ENCODE results near the gene EYS.
"Not testable (repeated sequence)": the region's sequence is repeated elsewhere in the genome, so short reads cannot be mapped to it uniquely, and the experiment has no call there.

EYS gene

DNA sequence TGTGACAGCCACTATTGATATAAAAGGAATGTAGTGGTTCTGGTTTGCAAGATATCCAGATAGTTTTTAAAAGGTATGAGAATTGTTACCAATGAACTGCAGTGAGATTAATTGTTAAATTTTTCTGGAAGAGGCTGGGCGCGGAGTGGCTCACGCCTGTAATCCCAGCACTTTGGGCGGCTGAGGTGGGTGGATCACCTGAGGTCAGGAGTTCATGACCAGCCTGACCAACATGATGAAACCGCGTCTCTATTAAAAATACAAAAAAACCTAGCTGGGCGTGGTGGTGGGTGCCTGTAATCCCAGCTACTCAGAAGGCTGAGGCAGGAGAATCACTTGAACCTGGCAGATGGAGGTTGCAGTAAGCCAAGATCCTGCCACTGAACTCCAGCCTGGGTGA is 1906.6 kb downstream of the EYS start:
- not testable (repeated sequence) for FAIRE-seq

DNA sequence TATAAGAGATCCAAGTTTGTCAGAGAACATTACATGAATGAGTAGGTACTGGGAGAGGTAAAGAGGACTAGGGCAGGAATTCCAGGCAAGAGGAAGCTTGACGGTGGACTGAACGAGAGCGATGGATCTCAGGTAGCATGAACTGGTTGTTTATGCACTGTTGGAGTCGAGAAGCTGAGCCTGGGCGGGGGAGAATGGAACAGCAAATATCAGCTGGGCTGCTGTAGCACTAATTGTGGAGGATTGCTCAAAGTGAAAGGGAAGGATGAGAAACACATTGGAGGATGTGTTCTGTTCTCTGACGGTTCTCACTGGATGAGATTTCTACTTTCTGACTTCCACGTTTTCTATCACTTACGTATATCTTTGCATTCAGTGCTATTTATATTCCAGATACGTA is 1907.2 kb downstream of the EYS start:
- no peak for FAIRE-seq

DNA sequence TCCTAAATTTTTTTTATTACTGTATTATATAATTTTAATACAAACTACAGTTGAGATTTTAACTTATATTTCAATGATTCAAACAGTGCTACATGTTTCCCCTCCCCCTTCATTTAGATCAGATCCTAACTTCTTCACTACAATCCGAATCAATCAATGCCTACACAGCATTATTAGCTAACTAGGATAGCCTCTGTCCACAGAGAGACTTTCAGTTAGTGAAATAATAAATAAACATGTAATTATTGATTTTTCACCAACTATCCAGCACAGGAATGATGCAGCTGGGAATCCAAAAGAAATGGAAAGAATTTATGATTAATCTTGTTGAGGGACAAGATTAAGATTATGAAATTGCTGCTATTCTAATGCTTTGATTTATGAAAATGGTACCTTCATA is 1907.7 kb downstream of the EYS start:
- FAIRE-seq = no peak

DNA sequence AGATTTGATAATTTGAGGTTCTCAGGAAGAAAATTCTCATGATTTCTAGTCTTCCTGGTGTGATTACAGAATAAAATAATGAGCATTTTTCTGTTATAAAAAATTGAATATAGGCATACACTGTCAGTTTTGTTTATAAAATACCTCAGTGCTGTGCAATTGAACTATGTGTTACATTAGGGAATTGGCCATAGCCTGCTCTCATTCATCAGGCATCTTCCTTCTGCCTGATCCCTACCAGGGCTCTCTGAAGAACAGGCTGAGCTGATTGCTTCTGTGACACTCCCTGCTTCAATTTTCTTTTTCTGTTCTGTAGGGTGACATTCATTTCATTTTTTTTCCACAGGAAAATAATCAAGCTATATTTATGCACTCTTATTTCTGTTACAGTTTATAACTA is 1908.6 kb downstream of the EYS start:
- no peak for FAIRE-seq

DNA sequence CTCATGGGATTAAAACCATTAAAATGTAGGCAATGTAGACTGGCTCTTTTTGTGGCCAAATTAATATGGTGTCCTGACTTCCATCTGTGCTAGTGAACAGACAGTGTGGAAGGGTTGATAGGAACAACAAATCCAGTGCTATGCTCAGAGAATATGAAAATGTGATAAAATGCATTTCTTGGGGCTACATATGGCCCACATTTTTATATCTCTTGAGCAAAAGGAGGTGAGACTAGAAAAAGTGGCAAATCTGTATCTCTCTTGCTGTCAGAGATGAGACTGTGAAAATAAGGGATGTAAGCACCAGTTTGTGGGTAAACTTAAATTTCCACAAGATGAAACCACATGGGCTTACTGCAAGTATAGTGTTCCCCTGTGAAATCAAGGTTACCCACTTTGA is 1909.3 kb downstream of the EYS start:
- FAIRE-seq = no peak

DNA sequence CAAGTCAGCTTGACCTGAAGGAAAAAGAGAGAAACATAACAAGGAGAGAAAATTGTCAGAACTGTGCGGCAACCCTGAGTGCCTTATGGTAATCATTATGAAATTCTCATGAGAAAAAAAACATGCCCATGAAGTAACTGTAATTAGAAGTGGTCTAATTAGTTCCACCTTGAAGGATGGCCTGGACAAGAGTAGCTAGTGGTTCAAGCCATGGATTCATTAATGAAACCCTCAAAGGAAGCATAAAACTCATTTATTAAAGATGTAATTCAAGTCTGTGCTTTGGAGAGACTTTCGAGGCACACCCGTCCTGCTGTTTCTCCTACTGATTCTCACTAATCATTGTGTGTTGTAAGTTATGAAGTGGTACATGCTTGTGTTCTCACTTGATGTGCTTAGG is 1911.2 kb downstream of the EYS start:
- FAIRE-seq = no peak

DNA sequence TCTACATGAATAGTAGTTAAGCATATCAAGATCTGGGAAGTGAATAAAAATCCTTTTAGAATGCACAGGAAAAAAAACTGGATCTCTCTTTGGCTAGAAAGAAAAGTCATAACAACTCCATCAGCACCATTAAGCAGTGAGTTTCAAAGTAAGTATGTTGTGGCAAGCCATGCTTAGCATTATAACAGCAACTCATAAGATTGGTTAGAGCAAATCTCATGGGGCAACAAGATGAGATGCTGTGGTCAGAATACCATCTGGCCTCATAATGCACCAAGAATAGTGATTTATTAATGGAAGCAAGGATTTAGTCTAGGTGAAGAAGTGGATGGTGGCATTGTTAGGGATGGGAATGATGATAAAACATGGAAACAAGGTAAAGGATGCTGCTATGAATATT is 1912.0 kb downstream of the EYS start:
- no peak for FAIRE-seq

DNA sequence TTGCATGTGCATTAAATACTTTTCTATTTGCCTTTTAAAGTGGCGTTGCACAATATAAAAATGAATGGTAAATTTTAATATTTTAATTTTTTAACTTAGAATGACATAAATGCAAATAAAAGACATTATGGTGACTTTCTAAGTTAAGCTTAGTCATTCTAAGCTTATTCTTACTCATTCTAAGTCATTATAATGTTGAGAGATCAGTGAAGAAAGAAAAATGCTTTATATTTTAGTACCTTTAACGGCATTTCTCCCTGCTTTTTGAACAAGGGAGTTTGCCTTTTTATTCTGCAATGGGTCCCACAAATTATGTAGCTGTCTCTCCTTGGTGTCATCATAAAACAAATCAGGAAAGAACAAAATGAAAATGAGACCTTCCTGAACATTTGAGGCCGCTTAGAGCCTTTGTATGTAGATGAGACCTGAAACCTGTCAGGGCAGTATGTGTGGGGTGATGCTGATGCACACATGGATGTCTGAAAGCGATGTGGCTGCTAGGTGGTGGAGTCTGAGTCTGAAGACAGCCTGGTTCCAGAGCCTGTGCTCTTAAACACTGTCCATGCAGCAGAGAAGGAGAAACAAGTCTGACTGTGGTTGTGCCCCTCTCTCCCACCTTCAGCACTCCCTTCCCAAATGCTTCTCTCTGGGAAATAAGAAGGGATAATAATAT is 1913.4 kb downstream of the EYS start:
- FAIRE-seq = no peak

DNA sequence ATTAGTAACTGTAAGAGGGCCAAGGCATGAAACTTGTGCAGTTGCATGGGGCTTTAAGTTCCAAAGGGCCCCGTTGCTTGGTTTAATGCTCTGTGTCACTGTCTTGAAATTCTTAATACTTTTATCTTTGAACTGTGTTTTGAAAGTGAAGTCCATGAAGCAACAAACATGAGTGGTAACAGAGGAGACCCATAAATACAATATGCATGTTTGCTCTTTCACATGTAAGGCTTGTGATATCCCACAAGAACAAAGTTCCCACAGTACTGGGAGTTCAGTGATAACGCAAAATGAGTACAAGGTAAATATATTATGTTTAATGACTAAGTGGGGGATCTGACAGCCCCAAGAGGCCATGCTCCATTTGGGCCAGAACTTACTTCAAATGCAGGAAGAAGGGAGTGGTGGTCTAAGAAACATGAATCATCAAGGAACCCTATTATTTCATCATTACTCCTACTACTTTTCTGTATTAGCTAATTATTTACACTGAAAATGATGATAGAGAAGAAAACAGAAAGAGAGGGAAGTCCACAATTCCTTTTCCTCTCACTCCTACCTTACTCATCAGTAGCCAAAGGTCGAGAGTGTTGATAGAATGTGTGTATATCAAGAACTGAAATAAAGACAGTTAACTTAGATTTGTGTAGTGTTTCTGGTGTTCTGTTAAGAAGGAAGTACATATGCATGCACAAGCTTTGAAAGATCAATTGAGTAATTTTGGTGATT is 1914.1 kb downstream of the EYS start:
- FAIRE-seq = no peak

DNA sequence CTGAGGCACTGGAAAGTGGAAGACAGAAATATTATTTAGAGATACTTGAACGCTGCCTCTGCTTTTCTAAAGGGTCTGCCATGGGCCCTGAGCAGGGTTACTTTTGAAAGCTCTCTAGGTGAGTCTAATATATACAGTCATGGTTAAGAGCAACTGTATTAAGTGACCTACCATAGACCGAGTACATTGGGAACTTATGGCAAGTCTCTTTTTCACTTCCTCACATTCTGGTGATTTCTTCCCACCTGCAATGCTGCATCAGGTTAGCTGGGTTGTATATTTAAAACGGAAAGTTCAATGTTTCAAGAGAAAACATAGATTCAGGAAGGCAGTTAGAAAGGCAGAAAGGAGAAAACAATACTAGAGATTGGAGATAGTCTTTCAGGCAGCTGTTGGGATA is 1916.7 kb downstream of the EYS start:
- FAIRE-seq = no peak

DNA sequence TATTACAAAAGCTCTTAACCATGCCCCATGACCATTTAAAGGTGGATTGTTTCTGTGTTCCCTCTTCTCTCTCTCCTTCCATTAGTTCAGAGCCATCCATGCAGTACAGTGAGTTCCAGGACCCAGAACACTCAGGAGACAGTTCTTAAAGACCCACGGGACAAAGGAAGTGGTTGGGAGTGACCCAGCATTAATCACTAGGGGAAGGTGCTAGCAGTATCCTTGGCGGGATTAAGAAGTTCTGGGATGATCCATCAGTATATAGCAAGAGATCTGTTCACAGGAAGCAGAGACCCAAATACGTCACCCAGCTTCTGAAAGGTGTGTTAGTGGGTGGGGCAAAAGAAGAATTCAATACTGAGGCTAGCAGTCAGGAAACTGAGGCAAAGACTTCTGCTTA is 1917.3 kb downstream of the EYS start:
- FAIRE-seq = no peak

DNA sequence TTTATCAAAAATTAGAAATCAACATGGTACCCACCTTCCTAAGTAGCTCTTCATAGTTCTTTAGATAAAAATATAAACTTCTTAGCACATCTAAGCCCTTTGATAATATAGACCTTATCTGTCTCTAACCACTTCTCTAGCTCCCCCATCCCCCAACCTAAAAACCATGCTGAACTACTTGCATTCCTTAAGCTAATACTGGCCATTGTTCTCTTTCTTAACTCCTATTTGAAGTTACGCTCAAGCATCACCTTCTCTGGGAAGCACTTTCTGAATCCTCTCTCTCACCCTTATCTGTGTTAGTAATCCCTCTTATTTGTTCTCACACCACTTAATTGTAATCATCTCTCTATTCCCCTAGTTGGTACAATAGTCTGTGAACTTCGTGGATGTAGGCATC is 1918.5 kb downstream of the EYS start:
- FAIRE-seq = no peak

DNA sequence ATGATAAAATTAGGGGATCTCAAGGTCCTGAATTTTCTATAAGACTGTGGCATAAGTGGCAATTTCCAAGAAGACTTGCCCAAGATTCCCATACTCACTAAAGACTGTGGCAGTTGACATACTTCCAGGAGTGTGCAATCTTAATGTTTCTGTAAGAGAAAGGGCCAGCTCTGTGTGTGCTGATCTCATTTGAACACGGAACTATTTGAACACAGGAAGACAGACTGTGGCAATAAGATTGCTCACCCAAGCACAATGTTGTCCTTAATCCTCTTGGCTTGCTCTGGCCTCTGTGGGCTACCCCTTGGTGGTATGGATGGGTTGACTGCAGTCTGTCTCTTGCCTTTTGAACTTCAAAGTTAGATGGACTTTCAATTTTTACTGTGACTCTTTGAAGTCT is 1920.0 kb downstream of the EYS start:
- FAIRE-seq = no peak

DNA sequence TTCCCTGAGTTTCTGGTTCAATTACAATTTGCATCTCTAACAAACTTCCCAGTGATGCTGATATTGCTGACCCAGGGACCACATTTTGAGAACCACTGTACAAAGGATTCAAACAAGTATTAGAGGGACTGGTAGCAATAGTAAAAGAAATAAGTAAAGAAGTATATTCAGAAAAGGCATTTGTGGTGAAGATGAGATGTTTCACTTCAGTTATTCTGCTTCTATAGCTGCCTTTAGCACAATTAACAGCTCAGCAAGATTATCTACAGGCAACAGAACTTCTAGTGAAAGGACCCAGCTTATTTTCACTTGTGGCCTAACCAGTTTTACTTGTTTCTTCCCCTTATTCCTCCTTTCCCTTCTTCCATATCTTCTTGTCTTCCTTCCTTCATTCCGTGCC is 1922.0 kb downstream of the EYS start:
- no peak for FAIRE-seq

DNA sequence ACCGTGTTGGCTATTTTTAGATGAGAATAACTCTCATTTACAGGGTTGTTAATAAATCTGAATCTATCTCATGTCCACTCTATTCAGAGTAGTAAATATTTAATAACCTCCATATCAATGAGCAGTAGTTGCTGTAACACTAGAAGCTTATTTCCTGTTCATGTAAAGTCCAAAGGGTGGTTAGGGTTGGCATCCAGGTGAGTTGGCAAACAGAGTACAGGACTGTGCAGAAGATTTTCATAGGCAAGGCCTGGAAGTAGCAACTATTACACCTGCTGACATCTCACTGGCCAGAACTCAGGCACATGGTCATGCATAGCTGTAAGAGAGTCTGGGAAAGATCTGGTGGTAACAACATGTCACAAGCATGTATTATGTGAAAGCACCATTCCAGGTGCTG is 1923.9 kb downstream of the EYS start:
- no peak for FAIRE-seq

DNA sequence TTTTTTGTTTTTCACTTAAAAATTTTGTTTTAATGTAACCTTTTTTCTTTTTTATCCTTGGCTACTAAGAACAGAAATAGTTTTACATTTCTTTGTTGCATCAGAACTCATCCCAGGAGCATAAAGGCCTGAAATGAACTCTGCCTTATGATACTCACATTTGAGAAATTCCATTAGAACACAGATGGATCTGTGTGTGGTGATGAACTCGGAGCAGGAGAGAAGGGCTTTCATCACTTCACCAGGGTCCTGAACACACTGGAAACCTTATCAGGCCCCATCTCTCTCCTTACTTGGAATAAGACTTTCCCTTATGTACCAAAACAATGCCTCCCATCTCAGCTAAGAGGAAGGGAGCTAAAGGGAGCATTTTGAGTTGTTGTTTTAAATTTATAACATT is 1932.1 kb downstream of the EYS start:
- no peak for FAIRE-seq

DNA sequence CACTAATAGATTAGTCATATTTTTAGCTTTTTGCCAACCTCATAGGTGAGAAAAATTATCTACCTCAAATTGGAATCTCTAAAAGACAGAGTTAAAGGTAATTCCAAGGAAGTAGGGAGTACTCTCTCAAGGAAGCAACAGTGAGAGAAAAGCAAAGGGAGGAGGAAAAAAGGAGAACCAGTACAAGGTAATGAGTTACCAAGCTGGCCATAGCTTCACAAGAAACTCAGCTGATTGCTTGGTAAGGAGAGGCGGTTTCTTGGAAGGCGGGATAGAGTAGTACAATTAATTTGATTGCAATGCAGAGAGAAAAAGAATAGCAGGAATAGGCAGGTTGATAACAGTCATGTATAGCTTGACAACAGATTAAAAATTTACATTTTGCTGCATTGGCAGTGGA is 1933.8 kb downstream of the EYS start:
- FAIRE-seq = no peak

DNA sequence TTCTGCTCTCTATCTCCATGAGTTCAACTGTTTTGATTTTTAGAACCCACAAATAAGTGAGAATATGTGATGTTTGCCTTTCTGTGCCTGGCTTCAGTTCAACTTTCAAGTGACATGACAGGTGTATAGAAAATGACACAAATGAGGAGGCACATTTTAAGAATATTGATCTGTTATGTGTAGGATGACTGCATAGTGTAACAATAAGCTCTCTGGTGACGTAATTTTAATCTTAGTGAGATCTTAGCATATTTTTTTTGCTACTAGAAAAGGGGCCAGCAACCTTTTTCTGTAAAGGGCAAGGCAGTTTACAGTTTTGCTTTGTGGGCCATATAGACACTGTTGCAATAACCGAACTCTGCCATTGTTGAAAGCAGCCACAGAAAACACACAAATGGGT is 1941.2 kb downstream of the EYS start:
- FAIRE-seq = no peak

DNA sequence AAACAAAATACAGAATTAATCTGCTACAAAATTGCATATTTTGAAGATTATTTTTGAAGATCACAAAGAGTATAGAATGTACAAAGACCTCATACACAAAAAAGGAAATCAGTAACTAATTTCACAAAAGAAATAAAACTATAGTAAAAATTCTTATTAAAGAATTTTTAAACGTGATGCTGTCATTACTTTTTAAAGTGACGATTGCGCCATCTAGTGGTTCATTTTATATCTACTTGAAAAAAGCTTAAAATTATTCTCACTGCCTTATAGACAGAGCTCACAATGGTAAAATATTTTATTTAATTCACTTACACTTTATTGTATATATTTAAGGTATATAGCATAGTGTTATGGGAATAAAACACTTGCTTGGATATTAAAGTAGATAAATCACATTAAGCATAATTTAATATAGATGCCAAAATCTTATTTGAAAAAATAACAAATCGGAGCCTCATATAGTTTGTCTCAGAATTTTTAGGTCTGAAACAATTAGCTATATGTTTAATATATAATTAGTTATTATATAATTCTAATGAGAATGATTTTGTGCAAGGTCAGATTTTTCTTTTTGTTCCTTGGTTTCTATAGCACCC is 1942.6 kb downstream of the EYS start:
- FAIRE-seq = peak; percentile 99

DNA sequence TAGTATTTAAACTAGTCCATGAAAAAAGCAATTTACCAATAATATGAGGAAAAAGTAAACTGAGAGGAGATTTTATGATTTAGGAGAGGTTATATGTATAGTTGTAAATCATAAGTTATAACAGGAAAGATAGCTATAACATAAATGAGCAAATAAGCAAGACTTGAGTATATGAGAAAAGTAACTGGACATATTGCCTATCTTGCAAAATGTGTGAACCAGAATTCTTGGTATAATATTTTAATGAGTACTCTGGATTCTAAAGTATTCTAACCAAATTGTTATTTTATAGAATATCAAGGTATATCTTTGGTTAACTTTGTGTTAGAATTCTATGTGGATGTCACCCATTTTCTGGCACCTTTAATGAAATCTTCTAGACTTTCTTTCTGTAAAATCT is 1946.8 kb downstream of the EYS start:
- no peak for FAIRE-seq

DNA sequence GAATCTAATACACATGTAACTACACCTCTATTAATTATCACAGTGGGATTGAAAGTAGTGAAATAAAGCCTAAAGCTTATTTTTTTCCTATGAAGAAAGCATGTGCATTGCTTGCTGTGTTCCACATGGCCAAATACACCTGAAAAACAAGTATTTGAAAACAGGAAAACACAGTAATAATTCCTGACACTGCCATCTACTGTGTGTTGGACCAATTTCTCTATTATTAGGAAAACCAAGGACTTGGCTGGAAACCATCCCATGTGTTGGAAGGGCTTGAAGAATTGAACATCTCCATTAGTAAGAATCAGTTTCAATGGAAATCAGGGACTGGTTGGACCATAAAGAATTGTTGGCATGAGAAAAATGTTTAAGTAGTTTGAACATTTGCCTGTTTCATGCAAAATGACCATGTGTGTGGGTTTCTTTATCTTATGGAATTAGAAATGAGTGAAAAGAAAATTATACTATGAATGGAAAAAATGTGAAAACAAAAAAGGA is 1947.4 kb downstream of the EYS start:
- FAIRE-seq = no peak

DNA sequence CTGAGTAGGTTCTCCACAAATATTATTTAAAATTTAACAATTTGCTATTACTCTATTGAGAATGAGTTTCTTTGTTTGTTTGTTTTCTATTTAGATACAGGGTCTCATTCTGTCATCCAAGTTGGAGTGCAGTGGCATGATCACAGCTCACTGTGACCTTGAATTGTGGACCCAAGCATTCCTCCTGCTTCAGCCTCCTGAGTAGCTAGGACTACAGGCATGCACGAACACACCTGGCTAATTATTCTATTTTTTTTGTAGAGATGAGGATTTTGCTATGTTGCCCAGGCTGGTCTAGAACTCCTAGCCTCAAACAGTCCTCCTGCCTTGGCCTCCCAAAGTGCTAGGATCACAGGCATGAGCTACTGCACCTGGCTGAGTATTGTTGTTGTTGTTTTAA is 1949.2 kb downstream of the EYS start:
- no peak for FAIRE-seq

DNA sequence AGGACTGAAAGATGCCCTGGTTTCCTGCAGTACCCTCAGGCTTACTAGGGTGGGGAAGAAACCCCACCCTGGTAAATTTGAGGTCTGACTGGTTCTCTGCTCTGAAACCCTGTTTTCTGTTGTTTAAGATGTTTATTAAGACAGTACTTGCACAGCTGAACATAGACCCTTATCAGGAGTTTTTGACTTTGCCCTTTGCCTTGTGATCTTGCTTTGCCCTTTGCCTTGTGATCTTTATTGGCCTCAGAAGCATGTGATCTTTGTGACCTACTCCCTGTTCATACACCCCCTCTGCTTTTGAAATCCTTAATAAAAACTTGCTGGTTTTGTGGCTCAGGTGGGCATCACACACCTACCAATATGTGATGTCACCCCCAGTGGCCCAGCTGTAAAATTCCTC is 1949.8 kb downstream of the EYS start:
- FAIRE-seq = not testable (repeated sequence)

DNA sequence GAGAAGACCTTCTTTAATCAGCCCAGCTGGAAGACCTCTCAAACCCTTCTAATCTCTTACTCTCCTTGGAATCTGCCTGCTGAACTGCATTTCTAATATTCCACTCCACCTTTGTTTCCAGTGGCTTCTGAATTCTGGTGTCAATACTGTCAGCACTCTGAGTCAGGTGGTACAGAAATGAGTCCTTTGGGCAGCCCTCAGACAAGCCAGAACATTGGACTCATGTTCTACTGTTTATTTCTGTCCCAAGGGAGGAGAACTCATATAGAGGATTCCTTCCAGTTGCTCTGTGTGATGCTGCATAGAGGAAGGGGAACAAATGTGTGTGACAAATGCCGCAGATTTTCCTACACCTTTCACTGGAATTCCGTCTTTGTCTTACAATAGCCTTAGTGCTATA is 1956.6 kb downstream of the EYS start:
- FAIRE-seq = no peak

Measured in A204.1 (cell line).